Measurements from ENCODE around the gene SIPA1L3. TPM values are rescaled to one million over a fixed set of nuclear protein-coding genes. Genes with fewer than 3 reads are reported as not detected.

SIPA1L3 gene
- total and polyA plus RNA-seq, 2 of the 13 experiments (the other 11 are each of a cell fraction or from before 2014, with no cell fraction given) = 5.5 to 7.7 TPM

DNA sequence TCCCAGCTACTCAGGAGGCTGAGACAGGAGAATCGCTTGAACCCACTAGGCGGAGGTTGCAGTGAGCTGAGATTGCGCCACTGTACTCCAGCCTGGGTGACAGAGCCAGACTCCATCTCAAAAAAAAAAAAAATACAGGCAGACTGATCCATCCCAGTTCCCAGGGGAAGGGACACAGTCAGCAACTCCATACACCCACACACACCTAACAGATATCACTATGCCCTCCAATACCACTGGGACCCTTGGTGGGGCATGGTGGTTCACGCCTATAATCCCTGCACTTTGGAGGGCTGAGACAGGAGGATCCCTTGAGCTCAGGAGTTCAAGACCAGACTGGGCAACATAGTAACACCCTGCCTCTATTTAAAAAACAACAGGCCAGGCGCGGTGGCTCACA lies 314.4 kb downstream of the SIPA1L3 start:
- POLR2A ChIA-PET = no interaction called here
- H3K27me3 ChIP-seq (ENCODE audit: control insufficient read depth in 1 of 2, insufficient read depth in 2 of 2, low read length in 2 of 2) = peaks cover under 1% of the 10 kb centered on the region in 2 experiments; a peak in 2 of 5 replicates
- 97% methylated on average over 5 of the region's 6 CpGs for WGBS (ENCODE audit: low lambda C conversion rate)
- no peaks in the 10 kb centered on the region for H4K20me1 ChIP-seq (ENCODE audit: insufficient read depth, low read length)
- H3K27ac ChIP-seq (ENCODE audit: extremely low read length, insufficient read depth, low read length) = no peak overlapping the region
- no peak overlapping the region for H3K4me3 ChIP-seq (replicated peaks in 1 of 3; ENCODE audit: insufficient read depth in 1 of 3, low read depth in 2 of 3, low read length in 3 of 3)
- intact Hi-C loops (cut with micrococcal nuclease; ENCODE audit: unreplicated experiment) (no loop called here), in situ Hi-C loops (cut with HindIII; ENCODE audit: extremely low pct_ligation_motif_present, low pct_unique_long_range_greater_than_20kb) (no loop called here)
- no peaks in the 10 kb centered on the region for H3K9me3 ChIP-seq (ENCODE audit: low read length)
- H3K4me2 ChIP-seq (ENCODE audit: low read depth, low read length) = no peak overlapping the region
- ATAC-seq (no peak), DNase-seq (ENCODE audit: low spot score) (no peak), FAIRE-seq (no peak)
- H2AFZ ChIP-seq (ENCODE audit: low read length) = no peak overlapping the region
- H3K9ac ChIP-seq (ENCODE audit: insufficient read depth, low read depth, low read length) = no peak overlapping the region
- no TSS peak for BruUV-seq (replicated peaks)
- H3K36me3 ChIP-seq (replicated peaks in 1 of 2; ENCODE audit: control insufficient read depth in 1 of 2, insufficient read depth in 2 of 2, low read length in 2 of 2) = no peaks in the 10 kb centered on the region
- no peaks in the 10 kb centered on the region for H3K79me2 ChIP-seq (ENCODE audit: insufficient read depth, low read length)
- CTCF ChIA-PET (ENCODE audit: low intra/inter-chr PET ratio, low total read pairs) = no interaction called here
- H3K4me1 ChIP-seq (ENCODE audit: insufficient read depth, low read length) = peaks cover 9% of the 10 kb centered on the region
- no peak for TF ChIP-seq TMF1 (CRISPR knock-in tag; IDR thresholded peaks at IDR 0.05; ENCODE audit: low read depth)
- TF ChIP-seq ZNF205 (CRISPR knock-in tag; IDR thresholded peaks at IDR 0.05) = no peak
- TF ChIP-seq, protein P1, sequence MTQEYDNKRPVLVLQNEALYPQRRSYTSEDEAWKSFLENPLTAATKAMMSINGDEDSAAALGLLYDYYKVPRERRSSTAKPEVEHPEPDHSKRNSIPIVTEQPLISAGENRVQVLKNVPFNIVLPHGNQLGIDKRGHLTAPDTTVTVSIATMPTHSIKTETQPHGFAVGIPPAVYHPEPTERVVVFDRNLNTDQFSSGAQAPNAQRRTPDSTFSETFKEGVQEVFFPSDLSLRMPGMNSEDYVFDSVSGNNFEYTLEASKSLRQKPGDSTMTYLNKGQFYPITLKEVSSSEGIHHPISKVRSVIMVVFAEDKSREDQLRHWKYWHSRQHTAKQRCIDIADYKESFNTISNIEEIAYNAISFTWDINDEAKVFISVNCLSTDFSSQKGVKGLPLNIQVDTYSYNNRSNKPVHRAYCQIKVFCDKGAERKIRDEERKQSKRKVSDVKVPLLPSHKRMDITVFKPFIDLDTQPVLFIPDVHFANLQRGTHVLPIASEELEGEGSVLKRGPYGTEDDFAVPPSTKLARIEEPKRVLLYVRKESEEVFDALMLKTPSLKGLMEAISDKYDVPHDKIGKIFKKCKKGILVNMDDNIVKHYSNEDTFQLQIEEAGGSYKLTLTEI (CRISPR knock-in tag; conservative IDR thresholded peaks at IDR 0.05) = no peak
- TF ChIP-seq NFE2L1 (CRISPR knock-in tag; IDR thresholded peaks at IDR 0.05; ENCODE audit: borderline replicate concordance) = no peak
- no peak for TF ChIP-seq ZNF432 (CRISPR knock-in tag; IDR thresholded peaks at IDR 0.05; ENCODE audit: borderline replicate concordance)
- TF ChIP-seq, protein P2, sequence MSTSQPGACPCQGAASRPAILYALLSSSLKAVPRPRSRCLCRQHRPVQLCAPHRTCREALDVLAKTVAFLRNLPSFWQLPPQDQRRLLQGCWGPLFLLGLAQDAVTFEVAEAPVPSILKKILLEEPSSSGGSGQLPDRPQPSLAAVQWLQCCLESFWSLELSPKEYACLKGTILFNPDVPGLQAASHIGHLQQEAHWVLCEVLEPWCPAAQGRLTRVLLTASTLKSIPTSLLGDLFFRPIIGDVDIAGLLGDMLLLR (CRISPR knock-in tag; IDR thresholded peaks at IDR 0.05) = no peak
- no peak for TF ChIP-seq EED (CRISPR knock-in tag; IDR thresholded peaks at IDR 0.05)
- TF ChIP-seq, protein P3, sequence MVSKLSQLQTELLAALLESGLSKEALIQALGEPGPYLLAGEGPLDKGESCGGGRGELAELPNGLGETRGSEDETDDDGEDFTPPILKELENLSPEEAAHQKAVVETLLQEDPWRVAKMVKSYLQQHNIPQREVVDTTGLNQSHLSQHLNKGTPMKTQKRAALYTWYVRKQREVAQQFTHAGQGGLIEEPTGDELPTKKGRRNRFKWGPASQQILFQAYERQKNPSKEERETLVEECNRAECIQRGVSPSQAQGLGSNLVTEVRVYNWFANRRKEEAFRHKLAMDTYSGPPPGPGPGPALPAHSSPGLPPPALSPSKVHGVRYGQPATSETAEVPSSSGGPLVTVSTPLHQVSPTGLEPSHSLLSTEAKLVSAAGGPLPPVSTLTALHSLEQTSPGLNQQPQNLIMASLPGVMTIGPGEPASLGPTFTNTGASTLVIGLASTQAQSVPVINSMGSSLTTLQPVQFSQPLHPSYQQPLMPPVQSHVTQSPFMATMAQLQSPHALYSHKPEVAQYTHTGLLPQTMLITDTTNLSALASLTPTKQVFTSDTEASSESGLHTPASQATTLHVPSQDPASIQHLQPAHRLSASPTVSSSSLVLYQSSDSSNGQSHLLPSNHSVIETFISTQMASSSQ (IDR thresholded peaks at IDR 0.05; ENCODE audit: low read depth) = no peak
- TF ChIP-seq, protein P3 (CRISPR knock-in tag; IDR thresholded peaks at IDR 0.05; ENCODE audit: borderline replicate concordance) = no peak
- no peak for TF ChIP-seq EP300 (IDR thresholded peaks at IDR 0.05; ENCODE audit: low read depth in 2 of 2, low read length in 2 of 2)
- no peak for TF ChIP-seq EP300 (CRISPR knock-in tag; IDR thresholded peaks at IDR 0.05; ENCODE audit: borderline replicate concordance)
- no peak for TF ChIP-seq JUND (CRISPR knock-in tag; IDR thresholded peaks at IDR 0.05)
- no peak for TF ChIP-seq MBNL3 (CRISPR knock-in tag; conservative IDR thresholded peaks at IDR 0.05)
- TF ChIP-seq, protein P4, sequence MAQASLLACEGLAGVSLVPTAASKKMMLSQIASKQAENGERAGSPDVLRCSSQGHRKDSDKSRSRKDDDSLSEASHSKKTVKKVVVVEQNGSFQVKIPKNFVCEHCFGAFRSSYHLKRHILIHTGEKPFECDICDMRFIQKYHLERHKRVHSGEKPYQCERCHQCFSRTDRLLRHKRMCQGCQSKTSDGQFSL (CRISPR knock-in tag; IDR thresholded peaks at IDR 0.05) = no peak
- TF ChIP-seq TAF1 (CRISPR knock-in tag; IDR thresholded peaks at IDR 0.05) = no peak
- no peak for TF ChIP-seq CENPX (CRISPR knock-in tag; IDR thresholded peaks at IDR 0.05)
- TF ChIP-seq ZSCAN20 (CRISPR knock-in tag; IDR thresholded peaks at IDR 0.05; ENCODE audit: borderline replicate concordance) = no peak
- TF ChIP-seq, protein P5, sequence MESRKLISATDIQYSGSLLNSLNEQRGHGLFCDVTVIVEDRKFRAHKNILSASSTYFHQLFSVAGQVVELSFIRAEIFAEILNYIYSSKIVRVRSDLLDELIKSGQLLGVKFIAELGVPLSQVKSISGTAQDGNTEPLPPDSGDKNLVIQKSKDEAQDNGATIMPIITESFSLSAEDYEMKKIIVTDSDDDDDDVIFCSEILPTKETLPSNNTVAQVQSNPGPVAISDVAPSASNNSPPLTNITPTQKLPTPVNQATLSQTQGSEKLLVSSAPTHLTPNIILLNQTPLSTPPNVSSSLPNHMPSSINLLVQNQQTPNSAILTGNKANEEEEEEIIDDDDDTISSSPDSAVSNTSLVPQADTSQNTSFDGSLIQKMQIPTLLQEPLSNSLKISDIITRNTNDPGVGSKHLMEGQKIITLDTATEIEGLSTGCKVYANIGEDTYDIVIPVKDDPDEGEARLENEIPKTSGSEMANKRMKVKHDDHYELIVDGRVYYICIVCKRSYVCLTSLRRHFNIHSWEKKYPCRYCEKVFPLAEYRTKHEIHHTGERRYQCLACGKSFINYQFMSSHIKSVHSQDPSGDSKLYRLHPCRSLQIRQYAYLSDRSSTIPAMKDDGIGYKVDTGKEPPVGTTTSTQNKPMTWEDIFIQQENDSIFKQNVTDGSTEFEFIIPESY (CRISPR knock-in tag; IDR thresholded peaks at IDR 0.05) = no peak
